ENCODE measurements around the gene HS1BP3. TPM values are rescaled to one million over a fixed set of nuclear protein-coding genes. Genes with fewer than 3 reads are reported as not detected.
A peak's percentile ranks its signal among the peaks of the same experiment; 100 is the strongest.

Gene HS1BP3
- total and polyA plus RNA-seq, 2 of the 4 experiments (the other 2 are of a cell fraction), result 9.0 to 14.8 TPM

DNA sequence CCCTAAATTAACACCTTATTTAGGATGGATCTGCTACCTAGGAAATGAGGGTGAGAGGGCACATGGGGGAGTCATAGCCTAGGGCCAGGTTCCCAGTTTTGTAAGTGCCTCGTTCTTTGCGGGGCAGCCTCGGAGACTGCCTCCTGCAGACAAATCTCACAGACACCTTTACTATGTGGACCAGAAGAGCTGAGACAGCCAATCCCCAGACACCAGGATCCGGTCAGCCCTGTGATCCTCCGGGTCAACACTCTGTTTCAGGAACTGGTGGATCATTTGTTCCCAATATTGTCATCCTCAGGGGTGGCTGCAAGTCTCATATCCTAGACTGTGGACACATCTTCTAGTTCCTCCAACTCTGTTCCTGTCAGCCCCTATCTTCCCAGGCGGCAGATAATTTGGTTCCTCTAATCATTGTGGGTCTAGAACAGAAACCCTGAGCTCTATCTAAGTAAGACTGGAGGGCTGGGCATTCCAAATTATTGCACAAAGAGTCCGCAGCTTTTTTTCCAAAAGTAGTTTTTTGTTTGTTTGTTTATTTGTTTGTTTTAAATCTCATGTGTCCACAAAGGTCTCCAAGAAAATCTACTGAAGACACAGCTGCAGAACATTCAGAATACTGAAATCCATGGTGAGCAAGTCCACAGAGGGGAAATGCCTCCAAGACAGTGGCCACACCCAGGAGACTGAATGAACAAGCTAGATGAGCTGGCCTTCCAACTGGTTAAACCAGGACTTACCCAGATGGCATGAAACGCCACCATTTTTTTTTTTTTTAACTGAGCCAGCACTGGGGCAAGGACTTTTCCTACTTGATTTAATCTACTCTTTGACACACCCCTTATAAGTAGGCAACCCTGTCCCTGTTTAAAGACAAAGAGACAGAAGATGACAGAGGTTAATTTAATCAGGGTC lies 9.9 kb upstream of the HS1BP3 start:
- TF ChIP-seq POLR2A (IDR thresholded peaks at IDR 0.05; ENCODE audit: low read depth, low read length) (no peak), RCOR1 (IDR thresholded peaks at IDR 0.05; ENCODE audit: insufficient replicate concordance, low read length) (no peak), CEBPB (IDR thresholded peaks at IDR 0.05; ENCODE audit: low read depth, low read length) (no peak), MAZ (IDR thresholded peaks at IDR 0.05; ENCODE audit: borderline replicate concordance, low read depth, low read length) (no peak), BHLHE40 (IDR thresholded peaks at IDR 0.05; ENCODE audit: low read depth, low read length) (no peak), RAD21 (IDR thresholded peaks at IDR 0.05; ENCODE audit: low read length) (no peak), FOS (IDR thresholded peaks at IDR 0.05; ENCODE audit: low read depth, low read length) (no peak)
- TF ChIP-seq, protein P1, sequence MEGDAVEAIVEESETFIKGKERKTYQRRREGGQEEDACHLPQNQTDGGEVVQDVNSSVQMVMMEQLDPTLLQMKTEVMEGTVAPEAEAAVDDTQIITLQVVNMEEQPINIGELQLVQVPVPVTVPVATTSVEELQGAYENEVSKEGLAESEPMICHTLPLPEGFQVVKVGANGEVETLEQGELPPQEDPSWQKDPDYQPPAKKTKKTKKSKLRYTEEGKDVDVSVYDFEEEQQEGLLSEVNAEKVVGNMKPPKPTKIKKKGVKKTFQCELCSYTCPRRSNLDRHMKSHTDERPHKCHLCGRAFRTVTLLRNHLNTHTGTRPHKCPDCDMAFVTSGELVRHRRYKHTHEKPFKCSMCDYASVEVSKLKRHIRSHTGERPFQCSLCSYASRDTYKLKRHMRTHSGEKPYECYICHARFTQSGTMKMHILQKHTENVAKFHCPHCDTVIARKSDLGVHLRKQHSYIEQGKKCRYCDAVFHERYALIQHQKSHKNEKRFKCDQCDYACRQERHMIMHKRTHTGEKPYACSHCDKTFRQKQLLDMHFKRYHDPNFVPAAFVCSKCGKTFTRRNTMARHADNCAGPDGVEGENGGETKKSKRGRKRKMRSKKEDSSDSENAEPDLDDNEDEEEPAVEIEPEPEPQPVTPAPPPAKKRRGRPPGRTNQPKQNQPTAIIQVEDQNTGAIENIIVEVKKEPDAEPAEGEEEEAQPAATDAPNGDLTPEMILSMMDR (conservative IDR thresholded peaks at IDR 0.05; ENCODE audit: low read depth, low read length), result no peak
- Histone ChIP-seq H3K79me1 (ENCODE audit: low read depth in 1 of 2, low read length in 2 of 2) (no peaks in the 10 kb centered on the region), H3K14ac (replicated peaks; ENCODE audit: low read depth, low read length) (no peak overlapping the region), H2BK15ac (ENCODE audit: low read depth, low read length) (no peak overlapping the region), H3K4ac (ENCODE audit: low read depth, low read length) (no peak overlapping the region), H2AK5ac (ENCODE audit: low read depth, low read length) (no peak overlapping the region), H2BK20ac (ENCODE audit: low read depth, low read length) (no peak overlapping the region), H3K9ac (ENCODE audit: low read depth, low read length) (no peak overlapping the region), H4K91ac (ENCODE audit: insufficient read depth, low read depth, low read length) (no peak overlapping the region), H3K56ac (ENCODE audit: extremely low read depth, insufficient read depth, low read length) (no peak overlapping the region), H4K20me1 (ENCODE audit: insufficient read depth, low read length) (peaks cover 16% of the 10 kb centered on the region; the same call in 1 of the 2 replicates), H3K23ac (ENCODE audit: low read depth, low read length) (no peak overlapping the region), H3K9me3 (ENCODE audit: control insufficient read depth, insufficient read depth, low read length) (no peaks in the 10 kb centered on the region), H2AK9ac (replicated peaks; ENCODE audit: low read depth, low read length, poor library complexity) (no peak overlapping the region), H3K27ac (ENCODE audit: insufficient read depth, low read length) (no peak overlapping the region), H3K4me1 (ENCODE audit: control insufficient read depth, insufficient read depth, low read length) (peaks cover 5% of the 10 kb centered on the region; the same call in 1 of the 2 replicates), H4K8ac (ENCODE audit: low read depth in 2 of 2, low read length in 2 of 2) (no peak overlapping the region), H2AFZ (replicated peaks; ENCODE audit: low read length, poor library complexity) (no peak overlapping the region), H3K4me2 (ENCODE audit: low read depth, low read length) (no peak overlapping the region), H3K36me3 (ENCODE audit: control insufficient read depth, insufficient read depth, low read length) (no peaks in the 10 kb centered on the region), H4K5ac (ENCODE audit: low read depth, low read length) (no peak overlapping the region), H2BK120ac (ENCODE audit: low read depth, low read length) (no peak overlapping the region), H3K18ac (ENCODE audit: low read depth, low read length) (no peak overlapping the region), H3K4me3 (ENCODE audit: insufficient read depth, low read depth, low read length) (no peak overlapping the region), H2BK5ac (ENCODE audit: low read depth, low read length, poor library complexity, severe bottlenecking) (no peak overlapping the region), H3K27me3 (ENCODE audit: control insufficient read depth, insufficient read depth, low read length) (peaks cover 70% of the 10 kb centered on the region), H3K9me1 (ENCODE audit: insufficient read depth, low read length) (no peaks in the 10 kb centered on the region)
- no peak for ATAC-seq (ENCODE audit: low read depth)
- in situ Hi-C loops (cut with MboI; ENCODE audit: low sequenced_read_pairs) (loop anchor here (5.0 to 25.0 kb wide), 2 partner anchors 302 to 1102 kb away; no protein-coding TSS in a partner anchor), dilution Hi-C loops (cut with HindIII; ENCODE audit: low sequenced_read_pairs, unreplicated experiment) (no loop called here), intact Hi-C loops (cut with micrococcal nuclease) (loop anchor here (1.0 to 5.0 kb wide), 6 partner anchors 94 to 457 kb away; no protein-coding TSS in a partner anchor)
- POLR2A ChIA-PET (ENCODE audit: unreplicated experiment), result interaction anchor here (0.6 kb wide), 1 partner anchor 216 kb away, joined by 14 read pairs; no protein-coding TSS in a partner anchor
- DNase-seq, result peak; percentile 17
- no TSS peak for BruUV-seq (replicated peaks)
- CTCF ChIA-PET, result interaction anchor here (0.6 to 2.9 kb wide), 21 partner anchors 10 to 1038 kb away, joined by 3 to 54 read pairs (median 4); partner anchors contain the start of gene HS1BP3
- 48% methylated on average over 2 of the region's 8 CpGs; no CpG with 5 or more reads in 1 of the 2 experiments for WGBS, 2 experiments (ENCODE audit: extremely low coverage in 2 of 2, insufficient read length in 1 of 2)
